ENCODE results near the gene NFIA.
A peak's percentile ranks its signal among the peaks of the same experiment; 100 is the strongest.

NFIA gene

DNA sequence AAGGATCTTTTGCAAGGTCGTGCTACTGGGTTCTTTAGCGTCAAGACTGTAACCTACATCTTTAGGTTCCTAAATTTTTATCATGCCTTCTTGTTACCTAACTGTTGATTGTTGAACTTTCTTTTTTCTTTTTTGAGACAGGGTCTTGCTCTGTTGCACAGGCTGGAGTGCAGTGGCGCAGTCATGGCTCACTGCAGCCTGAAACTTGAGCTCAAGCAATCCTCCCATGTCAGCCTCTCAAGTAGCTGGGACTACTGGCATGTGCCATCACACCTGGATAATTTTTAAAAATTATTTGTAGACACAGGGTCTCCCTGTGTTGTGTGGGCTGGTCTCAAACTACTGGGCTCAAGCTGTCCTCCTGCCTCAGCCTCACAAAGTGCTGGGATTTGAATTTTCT lies 52.9 kb downstream of the NFIA start:
- Histone ChIP-seq H3K4me1 (ENCODE audit: control insufficient read depth, insufficient read depth, low read length) (peaks cover 23% of the 10 kb centered on the region), H3K36me3 (ENCODE audit: control insufficient read depth in 2 of 2, insufficient read depth in 1 of 2, low read length in 2 of 2) (no peaks in the 10 kb centered on the region), H3K27ac (ENCODE audit: extremely low read depth, low read depth, low read length) (no peak overlapping the region), H3K9me3 (ENCODE audit: control insufficient read depth, insufficient read depth, low read depth, low read length) (no peaks in the 10 kb centered on the region), H3K4me3 (ENCODE audit: low read depth, low read length) (no peak overlapping the region)
- CTCF ChIA-PET: interaction anchor here (0.7 kb wide), 1 partner anchor 79 kb away, joined by 5 read pairs; no protein-coding TSS in a partner anchor
- TF ChIP-seq SCRT2 (tag by site-specific recombination; IDR thresholded peaks at IDR 0.05) (0 out of 2 replicates have a peak, but pooled peaks have one; percentile 19), OSR2 (tag by site-specific recombination; IDR thresholded peaks at IDR 0.05) (peak; percentile 84)
- TF ChIP-seq, protein P1, sequence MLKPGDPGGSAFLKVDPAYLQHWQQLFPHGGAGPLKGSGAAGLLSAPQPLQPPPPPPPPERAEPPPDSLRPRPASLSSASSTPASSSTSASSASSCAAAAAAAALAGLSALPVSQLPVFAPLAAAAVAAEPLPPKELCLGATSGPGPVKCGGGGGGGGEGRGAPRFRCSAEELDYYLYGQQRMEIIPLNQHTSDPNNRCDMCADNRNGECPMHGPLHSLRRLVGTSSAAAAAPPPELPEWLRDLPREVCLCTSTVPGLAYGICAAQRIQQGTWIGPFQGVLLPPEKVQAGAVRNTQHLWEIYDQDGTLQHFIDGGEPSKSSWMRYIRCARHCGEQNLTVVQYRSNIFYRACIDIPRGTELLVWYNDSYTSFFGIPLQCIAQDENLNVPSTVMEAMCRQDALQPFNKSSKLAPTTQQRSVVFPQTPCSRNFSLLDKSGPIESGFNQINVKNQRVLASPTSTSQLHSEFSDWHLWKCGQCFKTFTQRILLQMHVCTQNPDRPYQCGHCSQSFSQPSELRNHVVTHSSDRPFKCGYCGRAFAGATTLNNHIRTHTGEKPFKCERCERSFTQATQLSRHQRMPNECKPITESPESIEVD (tag by site-specific recombination; IDR thresholded peaks at IDR 0.05): no peak
- POLR2A ChIA-PET: no interaction called here

DNA sequence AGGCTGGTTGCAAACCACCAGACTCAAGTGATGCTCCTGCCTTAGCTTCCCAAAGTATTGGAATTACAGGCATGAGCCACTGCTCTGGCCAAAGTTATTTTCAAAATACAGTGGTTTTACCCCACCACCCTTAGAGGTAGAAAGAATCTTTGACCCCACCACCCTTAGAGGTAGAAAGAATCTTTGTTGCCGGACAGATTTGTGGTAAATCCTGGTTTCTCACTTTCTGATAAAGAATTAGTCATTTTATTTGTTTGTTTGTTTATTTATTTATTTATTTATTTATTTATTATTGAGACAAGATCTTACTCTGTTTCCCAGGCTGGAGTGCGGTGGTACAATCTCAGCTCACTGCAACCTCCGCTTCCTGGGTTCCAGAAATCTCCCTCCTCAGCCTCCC lies 55.9 kb downstream of the NFIA start:
- POLR2A ChIA-PET: no interaction called here
- H3K36me3 ChIP-seq (ENCODE audit: control insufficient read depth in 2 of 2, insufficient read depth in 1 of 2, low read length in 2 of 2): no peaks in the 10 kb centered on the region
- TF ChIP-seq MYNN (tag by site-specific recombination; IDR thresholded peaks at IDR 0.05; ENCODE audit: borderline replicate concordance): no peak
- no peak for TF ChIP-seq ZNF621 (tag by site-specific recombination; IDR thresholded peaks at IDR 0.05)
- no peak for TF ChIP-seq ZNF521 (tag by site-specific recombination; IDR thresholded peaks at IDR 0.05)
- TF ChIP-seq GLI4 (tag by site-specific recombination; IDR thresholded peaks at IDR 0.05): no peak
- TF ChIP-seq, protein P2, sequence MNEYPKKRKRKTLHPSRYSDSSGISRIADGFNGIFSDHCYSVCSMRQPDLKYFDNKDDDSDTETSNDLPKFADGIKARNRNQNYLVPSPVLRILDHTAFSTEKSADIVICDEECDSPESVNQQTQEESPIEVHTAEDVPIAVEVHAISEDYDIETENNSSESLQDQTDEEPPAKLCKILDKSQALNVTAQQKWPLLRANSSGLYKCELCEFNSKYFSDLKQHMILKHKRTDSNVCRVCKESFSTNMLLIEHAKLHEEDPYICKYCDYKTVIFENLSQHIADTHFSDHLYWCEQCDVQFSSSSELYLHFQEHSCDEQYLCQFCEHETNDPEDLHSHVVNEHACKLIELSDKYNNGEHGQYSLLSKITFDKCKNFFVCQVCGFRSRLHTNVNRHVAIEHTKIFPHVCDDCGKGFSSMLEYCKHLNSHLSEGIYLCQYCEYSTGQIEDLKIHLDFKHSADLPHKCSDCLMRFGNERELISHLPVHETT (tag by site-specific recombination; IDR thresholded peaks at IDR 0.05): no peak
- no peak for TF ChIP-seq RBAK (tag by site-specific recombination; IDR thresholded peaks at IDR 0.05)
- no peak for TF ChIP-seq ZNF24 (tag by site-specific recombination; IDR thresholded peaks at IDR 0.05)
- TF ChIP-seq ZFP3 (tag by site-specific recombination; IDR thresholded peaks at IDR 0.05; ENCODE audit: low read depth): no peak
- TF ChIP-seq ZNF747 (tag by site-specific recombination; IDR thresholded peaks at IDR 0.05): no peak
- no peak for TF ChIP-seq ZNF433 (tag by site-specific recombination; IDR thresholded peaks at IDR 0.05; ENCODE audit: low read depth)
- TF ChIP-seq ZNF121 (tag by site-specific recombination; IDR thresholded peaks at IDR 0.05): no peak
- TF ChIP-seq ZBTB1 (tag by site-specific recombination; IDR thresholded peaks at IDR 0.05): no peak
- TF ChIP-seq ZXDB (tag by site-specific recombination; IDR thresholded peaks at IDR 0.05): no peak
- no peak for TF ChIP-seq KLF7 (tag by site-specific recombination; IDR thresholded peaks at IDR 0.05; ENCODE audit: borderline replicate concordance)
- TF ChIP-seq ZNF585B (tag by site-specific recombination; IDR thresholded peaks at IDR 0.05): no peak
- TF ChIP-seq, protein P3, sequence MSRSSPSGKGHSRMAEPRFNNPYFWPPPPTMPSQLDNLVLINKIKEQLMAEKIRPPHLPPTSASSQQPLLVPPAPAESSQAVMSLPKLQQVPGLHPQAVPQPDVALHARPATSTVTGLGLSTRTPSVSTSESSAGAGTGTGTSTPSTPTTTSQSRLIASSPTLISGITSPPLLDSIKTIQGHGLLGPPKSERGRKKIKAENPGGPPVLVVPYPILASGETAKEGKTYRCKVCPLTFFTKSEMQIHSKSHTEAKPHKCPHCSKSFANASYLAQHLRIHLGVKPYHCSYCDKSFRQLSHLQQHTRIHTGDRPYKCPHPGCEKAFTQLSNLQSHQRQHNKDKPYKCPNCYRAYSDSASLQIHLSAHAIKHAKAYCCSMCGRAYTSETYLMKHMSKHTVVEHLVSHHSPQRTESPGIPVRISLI (tag by site-specific recombination; IDR thresholded peaks at IDR 0.05): no peak
- no peak for TF ChIP-seq ZNF354C (tag by site-specific recombination; IDR thresholded peaks at IDR 0.05; ENCODE audit: borderline replicate concordance, low read depth)
- TF ChIP-seq HOXA7 (CRISPR knock-in tag; IDR thresholded peaks at IDR 0.05; ENCODE audit: borderline replicate concordance): no peak
- no peak for TF ChIP-seq SP2 (tag by site-specific recombination; IDR thresholded peaks at IDR 0.05)
- TF ChIP-seq REPIN1 (tag by site-specific recombination; IDR thresholded peaks at IDR 0.05; ENCODE audit: low read depth): no peak
- no peak overlapping the region for H3K27ac ChIP-seq (ENCODE audit: extremely low read depth, low read depth, low read length)
- CTCF ChIA-PET: interaction anchor here (0.6 to 1.2 kb wide), 4 partner anchors 13 to 645 kb away, joined by 3 to 5 read pairs (median 4); no protein-coding TSS in a partner anchor
- no peak overlapping the region for H3K4me3 ChIP-seq (ENCODE audit: low read depth, low read length)
- H3K4me1 ChIP-seq (ENCODE audit: control insufficient read depth, insufficient read depth, low read length): peaks cover 22% of the 10 kb centered on the region
- H3K9me3 ChIP-seq (ENCODE audit: control insufficient read depth, insufficient read depth, low read depth, low read length): no peaks in the 10 kb centered on the region

Measured in HEK293 (cell line).